WTC11 (cell line): ENCODE measurements around the gene EYS.

Experiments
- CTCF ChIP-seq: fragments of 200-600 bp; IDR thresholded peaks from 2 replicates; pipeline ENCODE4 v1.8.0; 2022; ENCODE audit warnings: antibody characterized with exemption
- ETV6 ChIP-seq: sonication (generic); formaldehyde crosslinking; IDR thresholded peaks from 2 replicates; pipeline ENCODE4 v1.8.1; 2022; ENCODE audit warnings: mild to moderate bottlenecking, missing genetic modification reagents
- FOXP4 ChIP-seq: sonication (generic); formaldehyde crosslinking; IDR thresholded peaks from 2 replicates; pipeline ENCODE4 v1.8.0; 2022; ENCODE audit warnings: mild to moderate bottlenecking, missing genetic modification reagents
- IRF1 ChIP-seq: sonication (generic); formaldehyde crosslinking; IDR thresholded peaks from 2 replicates; pipeline ENCODE4 v1.8.0; 2023; ENCODE audit warnings: missing genetic modification reagents
- MAX ChIP-seq: sonication (generic); formaldehyde crosslinking; IDR thresholded peaks from 2 replicates; pipeline ENCODE4 v1.8.0; 2022; ENCODE audit warnings: mild to moderate bottlenecking, missing genetic modification reagents
- NFE2L1 ChIP-seq: sonication (generic); formaldehyde crosslinking; IDR thresholded peaks from 2 replicates; pipeline ENCODE4 v1.8.1; 2023; ENCODE audit warnings: missing genetic modification reagents
- NFYB ChIP-seq: sonication (generic); formaldehyde crosslinking; conservative IDR thresholded peaks from 2 replicates; pipeline ENCODE4 v1.8.0; 2022; ENCODE audit warnings: low read depth, missing genetic modification reagents
- NR3C1 ChIP-seq: sonication (generic); formaldehyde crosslinking; conservative IDR thresholded peaks from 2 replicates; pipeline ENCODE4 v1.8.1; 2023; ENCODE audit warnings: low read depth, mild to moderate bottlenecking, missing genetic modification reagents
- ZMAT4 ChIP-seq: fragments of 250-450 bp; sonication (Bioruptor Pico); IDR thresholded peaks from 2 replicates; pipeline ENCODE4 v1.9.0; 2021; ENCODE audit warnings: mild to moderate bottlenecking
- ZNF232 ChIP-seq: sonication (generic); formaldehyde crosslinking; IDR thresholded peaks from 2 replicates; pipeline ENCODE4 v1.8.0; 2022; ENCODE audit warnings: mild to moderate bottlenecking, missing genetic modification reagents
- ZNF281 ChIP-seq: sonication (generic); formaldehyde crosslinking; IDR thresholded peaks from 2 replicates; pipeline ENCODE4 v1.8.0; 2023; ENCODE audit warnings: mild to moderate bottlenecking, missing genetic modification reagents
- ZNF416 ChIP-seq: fragments of 250-450 bp; sonication (Bioruptor Pico); IDR thresholded peaks from 2 replicates; pipeline ENCODE4 v1.9.0; 2021; ENCODE audit warnings: mild to moderate bottlenecking, inconsistent platforms

- TF ChIP-seq ZMAT4 (no peak), CTCF (no peak), ZNF232 (CRISPR knock-in tag) (no peak), FOXP4 (CRISPR knock-in tag) (no peak), MAX (CRISPR knock-in tag) (no peak), NR3C1 (CRISPR knock-in tag) (no peak), ZNF281 (CRISPR knock-in tag) (no peak), NFYB (no peak), IRF1 (CRISPR knock-in tag) (no peak), ETV6 (no peak), ZNF416 (CRISPR knock-in tag) (no peak), NFE2L1 (CRISPR knock-in tag) (no peak)
Observed at GRCh38 chr6:64591676-64592036, 1115.4 kb downstream of the EYS start.
